ENCODE measurements around the gene SLC4A1. TPM values are rescaled to one million over a fixed set of nuclear protein-coding genes. Genes with fewer than 3 reads are reported as not detected.
A peak's percentile ranks its signal among the peaks of the same experiment; 100 is the strongest.

The SLC4A1 gene
- polyA plus RNA-seq, 1 donor (not counting 4 experiments of a cell fraction or from before 2014, with no cell fraction given), result not detected

GRCh38 chr17:44209786-44210341 is 58.1 kb downstream of the SLC4A1 start:
- H3K79me2 ChIP-seq (ENCODE audit: control insufficient read depth, insufficient read depth, low read length), result no peaks in the 10 kb centered on the region
- no peaks in the 10 kb centered on the region for H3K9me1 ChIP-seq (ENCODE audit: control insufficient read depth, extremely low read depth, insufficient read depth, low read length)
- H3K9me3 ChIP-seq (ENCODE audit: control insufficient read depth, low read depth, low read length), result no peaks in the 10 kb centered on the region
- H3K27ac ChIP-seq (ENCODE audit: control insufficient read depth, insufficient read depth, low read length), result peak overlapping the region; percentile 13
- peak; percentile 71 for FAIRE-seq
- no peak overlapping the region for H2AFZ ChIP-seq (ENCODE audit: control insufficient read depth, low read length)
- TF ChIP-seq EZH2 (IDR thresholded peaks at IDR 0.05; ENCODE audit: low read length) (no peak), CTCF (optimal IDR thresholded peaks at IDR 0.05 in 1 of 3, IDR thresholded peaks at IDR 0.05 in 1 of 3, conservative IDR thresholded peaks at IDR 0.05 in 1 of 3; ENCODE audit: extremely low read depth in 1 of 3, insufficient read depth in 2 of 3, low read length in 3 of 3) (no peak)
- peak overlapping the region; percentile 9 for H3K9ac ChIP-seq (ENCODE audit: control insufficient read depth, extremely low read depth, insufficient read depth, low read length)
- H3K4me3 ChIP-seq (ENCODE audit: control insufficient read depth in 2 of 3, extremely low read depth in 1 of 3, insufficient read depth in 2 of 3, low read depth in 1 of 3, low read length in 3 of 3), result no peak overlapping the region
- no peaks in the 10 kb centered on the region for H3K27me3 ChIP-seq (ENCODE audit: control insufficient read depth, extremely low read depth, insufficient read depth, low read length)
- peak overlapping the region; percentile 6 for H3K4me2 ChIP-seq (ENCODE audit: control insufficient read depth, extremely low read depth, insufficient read depth, low read depth, low read length)
- peaks cover 30% of the 10 kb centered on the region for H3K4me1 ChIP-seq (ENCODE audit: control insufficient read depth, extremely low read depth, insufficient read depth, low read length)
- dilution Hi-C loops (cut with MboI; ENCODE audit: extremely low pct_ligation_motif_present, low sequenced_read_pairs), result no loop called here
- DNase-seq (ENCODE audit: low read depth, low spot score), result no peak
- H4K20me1 ChIP-seq (ENCODE audit: control insufficient read depth, extremely low read depth, insufficient read depth, low read length), result no peaks in the 10 kb centered on the region
- H3K36me3 ChIP-seq (ENCODE audit: control insufficient read depth in 2 of 2, extremely low read depth in 1 of 2, insufficient read depth in 2 of 2, low read length in 2 of 2), result peaks cover 39 to 42% of the 10 kb centered on the region in 2 experiments

DNA sequence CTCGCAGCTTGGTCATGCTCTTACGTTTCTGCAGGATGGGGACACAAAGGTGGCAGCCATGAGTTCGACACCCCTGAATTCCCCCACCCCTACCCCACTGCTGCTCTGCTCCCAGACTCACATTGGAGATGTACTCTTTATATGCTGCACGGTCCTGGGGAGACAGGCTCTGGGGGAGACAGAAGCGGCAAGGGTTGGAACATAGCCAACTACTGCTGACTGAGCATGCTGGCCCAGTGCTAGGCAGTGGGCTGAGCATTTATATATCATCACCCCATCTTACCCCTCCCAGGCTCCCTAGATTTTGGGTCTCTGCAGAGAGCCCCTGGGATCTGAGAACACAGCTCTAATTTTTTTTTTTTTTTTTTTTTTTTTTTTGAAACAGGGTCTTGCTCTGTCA is 60.2 kb downstream of the SLC4A1 start:
- Histone ChIP-seq H3K9me3 (ENCODE audit: control insufficient read depth, low read depth, low read length) (no peaks in the 10 kb centered on the region), H3K36me3 (ENCODE audit: control insufficient read depth in 2 of 2, extremely low read depth in 1 of 2, insufficient read depth in 2 of 2, low read length in 2 of 2) (peaks cover 27 to 40% of the 10 kb centered on the region in 2 experiments), H3K79me2 (ENCODE audit: control insufficient read depth, insufficient read depth, low read length) (no peaks in the 10 kb centered on the region), H2AFZ (ENCODE audit: control insufficient read depth, low read length) (no peak overlapping the region), H3K4me2 (ENCODE audit: control insufficient read depth, extremely low read depth, insufficient read depth, low read depth, low read length) (no peak overlapping the region), H3K27me3 (ENCODE audit: control insufficient read depth, extremely low read depth, insufficient read depth, low read length) (no peaks in the 10 kb centered on the region), H3K4me1 (ENCODE audit: control insufficient read depth, extremely low read depth, insufficient read depth, low read length) (peaks cover 46% of the 10 kb centered on the region), H3K4me3 (ENCODE audit: control insufficient read depth in 2 of 3, extremely low read depth in 1 of 3, insufficient read depth in 2 of 3, low read depth in 1 of 3, low read length in 3 of 3) (no peak overlapping the region), H3K9ac (ENCODE audit: control insufficient read depth, extremely low read depth, insufficient read depth, low read length) (no peak overlapping the region), H3K9me1 (ENCODE audit: control insufficient read depth, extremely low read depth, insufficient read depth, low read length) (peaks cover 5% of the 10 kb centered on the region), H3K27ac (ENCODE audit: control insufficient read depth, insufficient read depth, low read length) (peak overlapping the region; percentile 74), H4K20me1 (ENCODE audit: control insufficient read depth, extremely low read depth, insufficient read depth, low read length) (peaks cover 2% of the 10 kb centered on the region)
- dilution Hi-C loops (cut with MboI; ENCODE audit: extremely low pct_ligation_motif_present, low sequenced_read_pairs), result no loop called here
- TF ChIP-seq CTCF (optimal IDR thresholded peaks at IDR 0.05 in 1 of 3, IDR thresholded peaks at IDR 0.05 in 1 of 3, conservative IDR thresholded peaks at IDR 0.05 in 1 of 3; ENCODE audit: extremely low read depth in 1 of 3, insufficient read depth in 2 of 3, low read length in 3 of 3), result no peak
- TF ChIP-seq EZH2 (IDR thresholded peaks at IDR 0.05; ENCODE audit: low read length), result no peak
- DNase-seq (ENCODE audit: low read depth, low spot score) (no peak), FAIRE-seq (no peak)

Data from keratinocyte (primary cell).